Cardiac septum (tissue), 1 donor: ENCODE data around the gene MANBA. TPM values are rescaled to one million over a fixed set of nuclear protein-coding genes. Genes with fewer than 3 reads are reported as not detected.

Source experiments
- DNase-seq: peaks from one replicate; pipeline ENCODE4 v3.0.0-alpha.2; 2020; ENCODE audit warnings: low spot score
- intact Hi-C: fragments of 100-400 bp; cut with DNase I; formaldehyde crosslinking; loops from one replicate; pipeline ENCODE4 v1.14.0; 2022
- long read RNA-seq: library from polyadenylated mRNA; unstranded; transcript quantifications from one replicate; pipeline ENCODE4 v2.0.0, GENCODE V29; 2021
- total RNA-seq: library from RNA; stranded (reverse); fragmentation: NEBNext Ultra II Directional; extraction: Animal tissue kit (Norgen Biotek cat#: 25700); gene quantifications from one replicate; pipeline ENCODE4 v1.2.1, GENCODE V29; 2021
- donor health status: DM: no; HTN: no; CAD: no.

Gene MANBA
- 29.8 TPM for total RNA-seq
- long read RNA-seq, transcript MANBA-201 (17 exons, 3,361 nt) = major isoform, 8 of 20 reads
- long read RNA-seq, partial matches to known transcripts = 4 of 20 reads
- long read RNA-seq, other reads (novel, unspliced or antisense) = 6 of 20 reads

DNA sequence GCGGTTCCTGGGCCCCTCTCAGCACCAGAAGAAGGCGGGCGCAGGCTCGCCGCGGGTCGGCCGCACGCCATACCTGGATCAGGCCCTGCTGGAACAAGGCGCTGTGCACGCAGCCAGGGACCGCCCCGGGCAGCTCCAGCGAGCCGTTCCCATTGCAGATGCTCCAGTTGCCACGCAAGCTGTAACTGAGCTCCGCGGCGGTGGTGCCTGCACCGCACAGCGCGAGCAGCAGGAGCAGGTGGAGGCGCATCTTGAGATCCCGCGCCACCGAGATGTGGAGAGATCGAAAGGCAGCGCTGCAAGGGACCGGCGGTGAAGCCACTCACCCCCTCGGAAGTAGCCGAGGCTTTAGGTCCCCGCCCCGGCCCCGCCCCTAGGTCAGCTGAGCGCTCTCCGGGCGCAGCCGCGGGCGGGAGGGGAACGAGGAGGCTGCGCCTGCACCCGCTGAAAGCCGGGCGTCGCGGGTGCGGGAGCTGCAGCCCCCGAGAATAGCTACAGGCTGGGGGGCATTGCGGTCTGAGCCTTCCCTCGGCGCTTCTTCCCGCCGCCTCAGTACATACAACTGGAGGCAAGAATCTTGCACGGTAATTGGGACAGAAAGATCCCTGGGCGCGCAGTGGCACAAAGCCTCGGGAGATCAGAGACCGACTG is at the start of gene MANBA:
TSS of gene MANBA (minus strand) at position 324 of the 651 bp plus-strand sequence. CDS start at position 250, 74 bp downstream.
- intact Hi-C loops = loop anchor here (1.0 to 5.0 kb wide), 2 partner anchors 67 to 107 kb away; partner anchors contain the start of genes CISD2 and UBE2D3
- DNase-seq = peak; percentile 94

- intact Hi-C loops = no loop called here
- no peak for DNase-seq
Observed at GRCh38 chr4:102809691-102810090, 48.9 kb upstream of the MANBA start.

DNA sequence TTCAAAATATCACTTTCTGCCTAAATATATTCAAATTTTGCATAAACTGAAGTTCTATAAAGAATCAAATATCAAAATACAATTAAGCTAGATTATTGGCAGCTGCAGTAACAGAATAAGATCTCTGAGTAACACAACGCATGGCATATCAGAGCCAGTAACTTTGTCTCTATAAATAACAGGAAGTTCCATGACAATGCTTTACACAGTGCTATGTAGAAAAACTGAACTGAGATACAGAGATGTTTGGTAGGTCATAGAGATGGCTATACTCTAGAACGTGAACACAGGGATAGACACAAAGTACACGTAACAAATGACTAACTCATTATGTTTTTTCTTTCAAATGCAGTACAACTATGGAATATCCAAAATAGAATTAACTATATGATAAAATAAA is 48.4 kb upstream of the MANBA start:
- no peak for DNase-seq
- intact Hi-C loops = no loop called here

GRCh38 chr4:102808009-102808408 is 47.2 kb upstream of the MANBA start:
- no peak for DNase-seq
- intact Hi-C loops = no loop called here

DNA sequence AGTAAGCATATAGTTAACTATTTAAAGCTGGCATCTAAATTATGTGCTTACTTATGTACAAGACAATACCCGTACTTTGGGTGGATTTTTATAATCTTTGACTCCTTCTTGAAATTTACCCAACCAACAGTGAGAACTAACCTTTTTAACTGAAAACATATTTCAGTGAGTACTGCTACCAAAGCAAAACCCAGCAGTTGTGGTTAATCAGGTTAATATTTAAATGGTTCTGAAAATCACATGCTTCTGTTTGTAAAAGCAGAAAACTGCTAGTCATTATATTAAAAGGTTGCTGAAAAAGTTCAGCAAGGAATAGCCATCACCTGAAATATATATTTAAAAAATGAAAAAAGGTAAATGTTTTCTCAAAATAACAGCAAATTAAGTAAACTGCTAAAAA is 46.6 kb upstream of the MANBA start:
- no peak for DNase-seq
- intact Hi-C loops = no loop called here

GRCh38 chr4:102799816-102800215 is 39.0 kb upstream of the MANBA start:
- intact Hi-C loops = no loop called here
- DNase-seq = no peak

GRCh38 chr4:102794999-102795398 is 34.2 kb upstream of the MANBA start:
- intact Hi-C loops = no loop called here

DNA sequence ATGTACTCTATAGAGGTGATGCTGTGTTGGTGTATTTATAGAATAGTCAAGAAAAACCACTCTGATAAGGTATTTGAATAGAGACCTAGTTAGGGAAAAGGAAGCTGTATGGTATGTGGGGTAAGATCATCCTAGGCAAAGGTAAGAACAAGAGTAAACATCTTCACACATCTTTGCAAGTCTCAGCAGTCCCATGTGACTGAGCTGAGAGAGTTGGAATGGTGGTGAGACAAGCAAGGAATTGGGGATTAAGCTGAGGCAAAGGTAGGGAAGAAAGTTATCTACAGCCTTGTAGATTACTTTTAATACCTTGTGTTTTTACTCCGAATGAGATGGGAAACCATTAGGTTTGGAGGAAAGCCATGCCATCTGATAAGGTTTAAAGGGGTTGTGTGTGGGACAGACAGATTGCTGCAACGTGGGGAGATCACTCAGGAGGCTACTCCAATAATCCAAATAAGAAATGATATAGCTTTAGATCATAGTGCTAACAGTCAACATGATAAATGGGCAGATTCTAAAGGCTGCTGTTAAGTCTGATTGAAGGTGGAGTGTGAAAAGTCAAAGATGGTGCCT is 31.7 kb upstream of the MANBA start:
- intact Hi-C loops = no loop called here
- no peak for DNase-seq

More at GRCh38 chr4:102794999-102795398, 34.2 kb upstream of the MANBA start:
- no peak for DNase-seq

DNA sequence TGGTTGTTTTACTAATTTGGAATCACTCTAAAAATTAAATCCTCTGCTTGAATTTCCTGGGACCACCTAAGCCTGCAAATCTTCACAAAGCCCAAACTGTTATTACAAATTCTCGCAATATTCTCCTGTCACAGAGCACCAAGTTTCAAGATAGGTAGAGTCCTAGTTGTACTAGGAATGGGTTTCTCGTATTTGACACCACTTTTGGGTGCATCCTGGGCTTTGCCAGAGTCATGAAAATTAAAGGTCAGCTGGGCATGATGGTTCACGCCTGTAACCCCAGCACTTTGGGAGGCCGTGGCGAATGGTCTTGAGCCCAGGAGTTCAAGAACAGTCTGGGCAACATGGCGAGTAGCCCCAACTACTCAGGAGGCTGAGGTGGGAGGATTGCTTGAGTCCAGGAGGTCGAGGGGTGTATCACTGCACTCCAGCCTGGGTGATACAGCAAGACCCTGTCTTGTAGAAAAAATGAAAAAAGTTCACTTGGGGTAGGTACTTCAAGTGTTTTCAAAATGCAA is 30.6 kb upstream of the MANBA start:
- no peak for DNase-seq
- intact Hi-C loops = no loop called here

DNA sequence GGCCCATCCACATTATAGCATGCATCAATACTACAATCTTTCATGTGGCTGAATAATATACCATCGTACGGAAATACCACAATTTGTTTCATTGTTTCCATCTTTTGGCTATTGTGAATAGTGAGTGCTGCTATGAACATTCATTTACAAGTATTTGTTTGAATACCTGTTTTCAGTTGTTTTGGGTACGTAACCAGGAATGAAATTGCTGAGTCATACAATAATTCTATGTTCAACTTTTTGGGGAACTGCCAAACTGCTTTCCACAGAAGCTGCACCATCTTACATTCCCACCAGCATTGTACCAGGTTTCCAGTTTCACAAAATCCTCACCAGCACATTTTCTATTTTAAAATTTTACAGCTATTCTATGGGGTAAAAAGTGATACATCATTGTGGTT is 28.5 kb upstream of the MANBA start:
- intact Hi-C loops = no loop called here
- DNase-seq = no peak

GRCh38 chr4:102787944-102788343 is 27.2 kb upstream of the MANBA start:
- DNase-seq = no peak
- intact Hi-C loops = no loop called here

- intact Hi-C loops = no loop called here
- no peak for DNase-seq
Observed at GRCh38 chr4:102787096-102787881, 26.5 kb upstream of the MANBA start.

DNA sequence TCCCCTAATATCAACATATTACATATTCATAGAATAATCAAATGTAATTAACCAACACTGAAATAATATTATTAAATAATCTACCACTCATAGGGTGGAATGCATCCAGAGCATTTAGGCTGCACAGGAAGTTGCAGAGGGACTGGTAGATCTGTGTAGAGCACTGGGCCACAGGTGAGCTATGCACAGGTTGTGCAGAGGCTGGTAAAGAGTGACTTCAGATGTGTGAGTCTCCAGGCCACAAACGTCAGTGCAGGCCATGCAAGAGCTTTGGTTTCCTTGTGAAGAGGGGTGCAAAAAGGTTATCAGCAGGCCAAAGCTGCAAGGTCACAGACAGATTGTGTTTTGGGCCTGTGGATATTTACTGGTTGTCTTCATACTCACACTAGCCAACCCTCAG is 25.5 kb upstream of the MANBA start:
- no peak for DNase-seq
- intact Hi-C loops = no loop called here

GRCh38 chr4:102783006-102783405 is 22.2 kb upstream of the MANBA start:
- intact Hi-C loops = no loop called here
- DNase-seq = no peak

- intact Hi-C loops = no loop called here
- no peak for DNase-seq
Observed at GRCh38 chr4:102781570-102781969, 20.8 kb upstream of the MANBA start.

- intact Hi-C loops = no loop called here
- DNase-seq = no peak
Observed at GRCh38 chr4:102780476-102781144, 19.8 kb upstream of the MANBA start.

GRCh38 chr4:102779204-102779603 is 18.4 kb upstream of the MANBA start:
- no peak for DNase-seq
- intact Hi-C loops = no loop called here

DNA sequence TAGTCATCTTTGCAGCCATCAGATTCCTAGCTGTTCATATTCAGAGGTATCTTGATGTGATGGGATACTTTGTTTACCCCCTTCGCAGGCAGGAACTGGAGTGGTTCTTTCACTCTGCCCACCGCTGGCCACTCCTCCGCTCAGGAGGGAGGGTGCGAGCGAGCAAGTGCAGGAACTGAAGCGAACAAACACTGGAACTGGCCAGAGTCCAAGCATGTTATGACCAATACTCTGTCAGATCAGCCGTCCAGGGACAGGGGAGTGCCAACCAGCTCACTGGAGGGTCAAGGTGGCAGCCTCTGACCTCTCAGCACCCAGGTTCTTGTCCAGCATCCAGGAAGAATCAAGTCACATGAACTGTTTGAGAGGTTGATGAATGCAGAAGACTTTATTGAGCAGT is 18.0 kb upstream of the MANBA start:
- DNase-seq = no peak
- intact Hi-C loops = no loop called here

DNA sequence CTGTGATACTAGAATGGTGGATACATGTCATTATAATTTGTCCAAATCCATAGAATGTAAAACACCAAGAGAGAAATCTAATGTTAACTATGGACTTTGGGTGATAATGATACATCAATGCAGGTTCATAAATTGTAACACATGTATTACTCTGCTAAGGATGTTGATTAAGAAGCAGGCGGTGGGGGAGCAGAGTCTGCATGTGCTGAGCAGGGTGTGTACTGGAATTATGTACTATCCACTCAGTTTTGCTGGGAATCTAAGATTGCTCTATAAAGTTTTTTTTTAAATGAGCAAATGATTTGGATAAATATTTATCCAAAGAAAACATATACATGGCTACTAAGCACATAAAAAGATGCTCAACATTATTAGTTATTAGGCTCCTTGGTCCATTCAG is 15.0 kb upstream of the MANBA start:
- intact Hi-C loops = no loop called here
- DNase-seq = no peak

DNA sequence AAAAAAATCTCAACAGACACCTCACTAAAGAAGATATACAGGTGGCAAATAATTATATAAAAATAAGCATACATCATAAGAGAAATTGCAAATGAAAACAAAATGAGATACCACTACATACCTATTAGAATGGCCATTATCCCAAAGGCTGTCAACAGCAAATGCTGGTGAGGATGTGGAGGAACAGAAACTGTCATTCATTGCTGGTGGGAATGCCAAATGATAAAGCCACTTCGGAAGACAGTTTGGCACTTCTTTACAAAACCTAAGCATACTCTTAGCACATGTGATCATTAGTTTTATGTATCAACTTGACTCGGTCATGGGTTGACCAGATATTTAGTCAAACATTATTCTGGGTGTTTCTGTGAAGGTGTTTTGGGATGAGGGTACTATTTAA is 13.5 kb upstream of the MANBA start:
- intact Hi-C loops = no loop called here
- DNase-seq = no peak
